NCI-H774 (cell line): Measurements from ENCODE around the gene CHMP1A.
"Not testable (repeated sequence)": the region's sequence is repeated elsewhere in the genome, so short reads cannot be mapped to it uniquely, and the experiment has no call there.

Source experiments
- DNase-seq: peaks from one replicate; lab custom pipeline; 2025; lab: John Stamatoyannopoulos, UW

CHMP1A gene

DNA sequence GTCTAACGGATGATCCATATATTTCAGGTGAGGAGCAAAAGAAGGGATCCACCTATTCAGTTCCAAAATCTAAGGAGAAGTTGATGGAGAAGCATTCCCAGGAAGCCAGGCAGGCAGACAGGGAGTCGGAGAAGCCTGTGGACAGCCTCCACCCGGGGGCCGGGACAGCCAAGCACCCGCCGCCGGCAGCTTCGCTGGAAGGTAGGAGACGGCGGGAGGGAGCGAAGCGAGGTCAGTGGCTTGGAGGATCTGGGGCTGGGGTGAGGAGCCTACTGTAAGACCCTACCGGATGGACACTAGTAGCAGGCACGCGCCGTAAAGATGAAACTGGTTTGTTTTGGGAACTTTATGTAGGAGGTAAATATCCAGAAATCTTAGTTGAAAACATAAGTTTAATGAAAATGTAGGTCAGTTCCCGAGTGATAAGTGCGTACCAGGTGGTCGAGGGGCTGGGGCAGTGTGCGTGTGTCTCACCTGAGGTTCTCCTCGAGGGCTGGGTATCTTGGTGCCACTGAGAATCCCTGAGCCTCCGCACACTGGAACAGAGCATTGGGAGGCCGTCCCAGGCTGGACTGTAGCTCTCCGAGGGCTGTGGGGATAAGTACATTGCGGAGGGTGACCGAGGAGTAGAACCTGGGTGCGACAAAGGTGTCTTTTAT is 842 bp upstream of the CHMP1A start:
- no peak for DNase-seq

- DNase-seq, result no peak
These were observed 930 bp downstream of the CHMP1A start for GRCh38 chr16:89656435-89657121.

GRCh38 chr16:89655062-89655643 is 2.4 kb downstream of the CHMP1A start:
- no peak for DNase-seq

GRCh38 chr16:89653656-89654295 is 3.7 kb downstream of the CHMP1A start:
- no peak for DNase-seq

DNA sequence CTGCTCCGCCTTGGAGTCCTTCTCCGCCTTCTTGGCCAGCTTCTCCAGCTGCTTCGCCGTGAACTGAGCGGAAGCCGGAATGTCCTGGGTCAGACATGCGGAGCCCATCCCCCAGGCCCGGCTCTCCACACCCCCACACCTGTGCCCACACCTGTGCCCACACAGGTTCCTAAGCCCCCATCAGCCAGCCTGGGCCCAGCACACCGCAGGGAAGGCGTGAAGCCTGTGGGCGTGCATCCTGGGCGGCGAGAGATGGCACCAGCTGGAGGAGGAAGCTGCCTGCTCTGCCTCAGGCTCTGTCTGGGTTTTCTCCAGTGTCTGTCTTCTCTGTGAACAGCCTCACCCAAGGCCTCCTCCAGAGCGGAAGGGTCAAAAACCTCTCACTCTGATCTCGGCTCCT is 5.9 kb downstream of the CHMP1A start:
- DNase-seq, result no peak

DNA sequence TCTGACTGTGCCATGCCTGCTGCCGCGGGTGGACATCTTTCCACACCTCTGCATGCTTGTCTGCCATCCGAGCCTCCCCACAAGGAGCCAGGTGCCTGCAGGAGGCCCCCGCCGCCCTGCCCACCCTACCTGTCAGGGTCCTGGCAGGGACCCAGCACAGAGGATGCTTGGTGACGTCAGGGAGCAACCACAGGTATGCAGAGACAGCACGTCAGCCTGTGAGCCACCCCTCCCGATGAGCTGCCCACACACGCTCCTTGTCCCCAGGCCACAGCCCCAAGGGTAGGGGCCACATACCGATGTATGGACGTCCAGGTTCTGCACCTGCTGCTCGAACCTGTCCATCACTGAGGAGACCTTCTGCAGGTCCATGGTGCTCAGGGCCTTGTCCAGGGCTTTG is 10.6 kb downstream of the CHMP1A start:
- no peak for DNase-seq

GRCh38 chr16:89646270-89646669 is 11.2 kb downstream of the CHMP1A start:
- no peak for DNase-seq

DNA sequence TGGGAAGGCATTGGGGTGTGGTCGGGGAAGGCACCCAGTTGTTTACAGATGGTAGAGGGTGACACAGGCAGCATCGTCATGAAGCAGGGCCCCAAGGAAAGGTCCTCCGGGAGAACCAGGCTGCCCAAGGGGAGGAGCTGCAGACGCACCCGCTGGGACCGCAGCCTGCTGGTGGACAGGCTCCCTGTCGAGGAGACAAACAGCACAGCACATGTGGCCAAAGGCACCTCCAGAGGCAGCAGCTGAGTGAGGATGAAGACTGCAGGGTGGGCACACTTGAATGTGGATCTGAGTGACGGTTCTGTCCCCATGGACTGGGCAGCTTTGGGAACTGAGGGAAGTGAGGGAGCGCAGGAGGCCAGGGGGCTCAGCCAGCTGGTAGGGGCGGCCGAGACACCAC is 12.4 kb downstream of the CHMP1A start:
- DNase-seq, result no peak

GRCh38 chr16:89643769-89644300 is 13.7 kb downstream of the CHMP1A start:
- no peak for DNase-seq

- no peak for DNase-seq
These were observed 14.9 kb downstream of the CHMP1A start for GRCh38 chr16:89642574-89642973.

GRCh38 chr16:89641458-89642119 is 15.9 kb downstream of the CHMP1A start:
- no peak for DNase-seq

GRCh38 chr16:89639385-89639784 is 18.1 kb downstream of the CHMP1A start:
- DNase-seq, result no peak

- DNase-seq, result no peak
These were observed 19.1 kb downstream of the CHMP1A start for GRCh38 chr16:89638455-89638854.

DNA sequence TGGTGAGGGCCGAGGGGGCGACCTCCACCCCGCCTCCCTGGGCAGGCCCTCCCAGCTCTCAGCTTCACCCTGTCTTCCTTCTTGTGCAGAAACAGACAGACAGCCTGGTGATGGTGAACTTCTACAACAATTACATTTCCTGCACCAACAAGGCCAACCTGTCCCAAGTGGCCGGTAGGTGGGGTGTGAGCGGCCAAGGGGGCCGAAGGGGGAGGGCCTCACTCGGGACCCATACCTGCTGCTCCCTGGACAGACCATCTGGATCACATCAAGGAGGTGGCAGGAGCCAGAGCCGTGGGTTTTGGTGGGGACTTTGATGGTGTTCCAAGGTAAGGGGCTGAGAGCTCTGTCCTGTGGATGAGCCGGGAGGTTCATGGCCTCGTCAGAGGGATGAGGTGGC is 20.1 kb downstream of the CHMP1A start:
- DNase-seq, result no peak

DNA sequence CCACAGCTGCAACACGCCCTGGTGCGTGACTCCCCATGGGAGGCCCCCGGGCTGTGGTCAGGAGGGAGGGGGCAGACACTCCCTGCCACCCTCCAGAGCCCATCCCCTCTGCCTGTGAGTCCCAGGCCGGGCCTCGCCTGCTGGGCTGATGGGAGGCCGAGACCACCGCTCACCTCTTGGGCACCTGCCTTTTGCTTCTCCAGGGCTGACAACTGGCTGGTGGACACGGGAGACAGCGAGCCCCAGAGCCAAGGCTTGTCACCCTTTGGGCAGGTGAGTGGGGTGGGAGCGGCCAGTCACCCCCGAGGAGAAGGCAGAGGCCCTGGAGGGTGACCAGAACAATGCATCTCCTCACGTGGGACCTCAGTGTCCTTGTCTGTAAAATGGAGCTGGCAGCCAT is 20.8 kb downstream of the CHMP1A start:
- DNase-seq, result no peak

GRCh38 chr16:89634463-89635385 is 22.8 kb downstream of the CHMP1A start:
- DNase-seq, result not testable (repeated sequence)

DNA sequence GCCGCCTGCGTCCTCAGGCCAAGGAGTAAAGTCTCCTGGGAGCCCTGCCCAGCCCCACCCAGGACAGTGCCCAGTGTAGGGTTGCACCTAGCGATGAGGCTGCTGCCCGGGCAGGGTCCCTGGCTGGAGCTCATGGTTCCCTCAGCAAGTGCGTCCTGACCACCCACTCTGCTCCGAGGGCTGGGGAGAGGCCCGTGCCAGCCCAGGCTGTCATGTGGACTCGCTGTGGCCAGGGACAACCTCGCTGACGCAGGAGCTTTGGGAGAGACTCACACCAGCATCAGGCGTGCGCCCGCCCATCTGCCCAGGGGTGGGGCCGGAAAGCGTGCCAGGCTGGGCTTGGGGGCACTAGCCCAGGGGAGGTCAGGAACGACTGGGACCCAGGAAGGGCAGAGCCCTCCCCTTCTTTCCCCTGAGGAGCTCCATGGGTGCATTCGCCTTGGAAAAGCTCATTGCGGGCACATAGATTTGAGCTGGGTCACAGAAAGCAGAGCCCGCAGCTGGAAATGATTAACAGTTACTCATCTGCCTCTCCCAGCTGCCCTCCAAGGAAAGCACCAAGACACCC is 24.4 kb downstream of the CHMP1A start:
- DNase-seq, result no peak

DNA sequence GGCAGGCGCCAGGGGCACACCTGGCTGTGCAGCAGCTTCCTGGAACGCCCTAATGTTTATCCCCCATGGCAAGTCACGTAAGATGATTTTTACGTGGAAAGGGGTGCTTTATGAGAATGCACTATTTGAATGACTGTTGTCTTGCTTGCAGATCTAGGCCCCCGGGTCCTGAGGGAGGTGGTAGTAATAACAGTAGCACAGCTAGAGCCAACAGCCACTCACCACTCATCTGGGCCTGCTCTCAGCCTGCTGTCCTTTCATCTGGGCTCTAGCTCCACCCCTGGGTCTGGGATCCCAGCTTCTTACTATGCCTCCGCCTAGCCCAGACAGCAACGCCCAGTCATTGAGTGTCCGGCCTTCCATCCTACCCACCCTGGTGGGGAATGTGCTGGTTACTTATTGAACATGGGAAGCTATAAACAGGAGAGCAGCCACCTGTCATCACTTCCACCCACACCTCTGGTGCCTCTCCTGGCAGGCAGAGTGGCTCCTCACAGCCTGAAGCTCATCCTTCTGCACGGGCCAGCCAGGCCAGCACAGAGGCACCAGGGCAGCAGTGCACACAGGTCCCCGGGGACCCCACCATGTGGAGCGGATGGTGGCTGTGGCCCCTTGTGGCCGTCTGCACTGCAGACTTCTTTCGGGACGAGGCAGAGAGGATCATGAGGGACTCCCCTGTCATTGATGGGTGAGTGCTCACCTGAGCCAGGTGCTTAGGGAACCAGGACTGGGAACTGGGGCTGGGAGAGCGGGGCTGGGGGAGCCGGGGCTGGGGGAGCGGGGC is 27.5 kb downstream of the CHMP1A start:
- DNase-seq, result no peak

DNA sequence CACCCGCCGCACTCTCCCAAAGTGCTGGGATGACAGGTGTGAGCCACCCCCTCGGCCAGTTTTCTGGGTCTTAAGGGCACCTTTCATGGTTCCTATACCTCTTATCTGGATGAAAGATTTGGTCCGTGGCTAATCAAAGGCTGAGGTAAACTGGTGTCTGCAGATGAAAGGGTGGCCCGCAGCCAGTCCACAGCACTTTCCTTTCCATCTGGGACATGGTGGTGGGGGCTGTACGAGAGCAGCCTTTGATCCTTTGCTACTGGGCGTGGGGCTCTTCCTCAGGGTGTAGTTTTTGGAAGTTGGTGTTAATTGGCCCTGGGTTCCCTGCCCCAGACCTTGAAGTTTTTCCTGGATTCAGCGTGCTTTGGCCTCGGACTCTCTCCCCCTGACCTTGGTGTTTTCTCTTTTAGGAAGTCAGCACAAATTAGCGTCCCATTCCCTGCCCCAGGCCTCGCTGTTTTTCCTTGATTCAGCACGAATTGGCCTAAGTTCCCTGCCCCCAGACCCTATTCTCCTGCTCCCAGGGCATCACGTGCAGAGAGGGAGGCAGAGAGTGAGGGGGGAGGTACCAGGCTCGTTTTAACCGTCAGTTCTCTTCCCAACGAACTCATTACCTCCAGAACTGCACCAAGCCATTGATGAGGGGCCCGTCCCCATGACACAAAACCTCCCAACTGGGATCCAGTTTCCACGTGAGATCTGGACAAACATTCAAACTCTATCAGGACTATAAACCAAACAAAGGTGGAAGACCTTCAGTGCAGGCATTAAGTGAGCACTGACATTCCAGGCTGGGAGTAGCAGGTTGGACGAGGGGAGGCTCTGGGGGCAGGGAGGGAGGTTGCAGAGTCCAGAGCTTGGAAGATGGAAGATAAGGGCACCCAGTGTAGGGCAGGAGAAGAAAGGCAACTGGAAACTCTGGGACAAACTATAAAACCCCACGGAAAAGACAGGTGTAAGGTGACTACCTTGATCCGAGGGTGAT is 32.4 kb downstream of the CHMP1A start:
- no peak for DNase-seq
